A549 (cell line): ENCODE measurements around the gene NECAB3. TPM values are rescaled to one million over a fixed set of nuclear protein-coding genes. Genes with fewer than 3 reads are reported as not detected.

Experiments
- ATAC-seq, 2 experiments: fragments of 200-7000 bp in 1 of 2; fragments of >200 bp in 1 of 2; cut with Nextera tagmentation in 1 of 2; cut with Tn5 transposase in 1 of 2; 3 replicates each; pipeline versions ENCODE4 v1.8.0 to v1.9.1; 2018 to 2020; ENCODE audit warnings: mild to moderate bottlenecking in 1 of 2, moderate library complexity in 1 of 2
- CTCF ChIA-PET: fragments of 300-600 bp; sonication (Branson Sonifier 250); formaldehyde crosslinking; extraction: SDS; loops from one replicate; lab custom pipeline; 2021; ENCODE audit warnings: antibody characterized with exemption, inconsistent platforms; lab: Yijun Ruan, JAX
- POLR2A ChIA-PET: fragments of 350-600 bp; formaldehyde crosslinking; extraction: SDS; loops from one replicate; lab custom pipeline; 2021; ENCODE audit warnings: antibody characterized with exemption, inconsistent platforms; lab: Yijun Ruan, JAX
- DNase-seq, 2 experiments: peaks; one replicate each; pipeline versions ENCODE4 v3.0.0 to v3.0.0-alpha.2; 2011 to 2016; ENCODE audit warnings: low read depth in 1 of 2, low spot score in 1 of 2
- FAIRE-seq: peaks from 2 replicates; lab custom pipeline; 2011; peaks lifted over from hg19 to GRCh38; lab: Jason Lieb, UNC
- H3K27ac ChIP-seq, 2 experiments: fragments of >200 bp; sonication (Bioruptor Twin); formaldehyde crosslinking; 3 replicates each; pipeline ENCODE4 v1.5.1; 2016 to 2017
- H3K4me1 ChIP-seq: fragments of >200 bp; sonication (Bioruptor Twin); formaldehyde crosslinking; 3 replicates; pipeline ENCODE4 v1.6.1; 2016
- H3K4me2 ChIP-seq: fragments of >200 bp; sonication (Bioruptor Twin); formaldehyde crosslinking; 3 replicates; pipeline ENCODE4 v1.6.1; 2016
- H3K4me3 ChIP-seq: fragments of >200 bp; sonication (Bioruptor Twin); formaldehyde crosslinking; 3 replicates; pipeline ENCODE4 v1.5.1; 2016
- H3K9me3 ChIP-seq: fragments of >200 bp; sonication (Bioruptor Twin); formaldehyde crosslinking; 3 replicates; pipeline ENCODE4 v1.6.1; 2016
- CBX2 ChIP-seq: fragments of 200-600 bp; sonication (generic); IDR thresholded peaks from 2 replicates; pipeline ENCODE4 v1.6.1; 2016; ENCODE audit warnings: low read depth, mild to moderate bottlenecking, borderline replicate concordance
- CHD4 ChIP-seq: fragments of 200-600 bp; sonication (generic); IDR thresholded peaks from 2 replicates; pipeline ENCODE4 v1.6.1; 2016; ENCODE audit warnings: antibody characterized with exemption, mild to moderate bottlenecking, borderline replicate concordance
- EHMT2 ChIP-seq: fragments of 200-600 bp; sonication (generic); IDR thresholded peaks from 2 replicates; pipeline ENCODE4 v1.6.1; 2016; ENCODE audit warnings: antibody characterized with exemption, low read depth, mild to moderate bottlenecking, moderate library complexity
- FOSB ChIP-seq: fragments of 250-450 bp; sonication (Bioruptor Pico); IDR thresholded peaks from 2 replicates; pipeline ENCODE4 v1.5.0; 2020; ENCODE audit warnings: mild to moderate bottlenecking, moderate library complexity
- GATA3 ChIP-seq: IDR thresholded peaks from 2 replicates; pipeline ENCODE4 v1.6.1; 2012; ENCODE audit warnings: borderline replicate concordance
- HDAC2 ChIP-seq: fragments of 200-600 bp; sonication (generic); IDR thresholded peaks from 2 replicates; pipeline ENCODE4 v1.6.1; 2016
- HOXA7 ChIP-seq: fragments of 250-450 bp; sonication (Bioruptor Pico); IDR thresholded peaks from 2 replicates; pipeline ENCODE4 v1.5.0; 2020; ENCODE audit warnings: mild to moderate bottlenecking, moderate library complexity
- HOXB13 ChIP-seq: fragments of 250-450 bp; sonication (Bioruptor Pico); IDR thresholded peaks from 2 replicates; pipeline ENCODE4 v1.5.0; 2020; ENCODE audit warnings: low read depth, mild to moderate bottlenecking, moderate library complexity
- MAZ ChIP-seq: fragments of 150-350 bp; IDR thresholded peaks from 2 replicates; pipeline ENCODE4 v1.6.1; 2014; ENCODE audit warnings: antibody characterized with exemption, low read depth, low read length, borderline replicate concordance
- NFE2L2 ChIP-seq: fragments of 150-350 bp; conservative IDR thresholded peaks from 2 replicates; pipeline ENCODE4 v1.6.1; 2014; ENCODE audit warnings: low read length
- NR3C1 ChIP-seq: fragments of >200 bp; sonication (Bioruptor Twin); formaldehyde crosslinking; IDR thresholded peaks from 3 replicates; pipeline ENCODE4 v1.6.1; 2017
- POLR2AphosphoS2 ChIP-seq: conservative IDR thresholded peaks from 2 replicates; pipeline ENCODE4 v1.6.1; 2012; ENCODE audit warnings: low read length, improper control_type of control experiment, inconsistent platforms
- RAD21 ChIP-seq, 2 experiments: fragments of >200 bp in 1 of 2; sonication (Bioruptor Twin) in 1 of 2; formaldehyde crosslinking in 1 of 2; IDR thresholded peaks in 1 of 2; conservative IDR thresholded peaks in 1 of 2; 2 replicates in 1 of 2; 3 replicates in 1 of 2; pipeline ENCODE4 v1.6.1; 2012 to 2018; ENCODE audit warnings: inconsistent platforms in 1 of 2
- RCOR1 ChIP-seq: fragments of 150-350 bp; IDR thresholded peaks from 2 replicates; pipeline ENCODE4 v1.6.1; 2014; ENCODE audit warnings: antibody characterized with exemption, low read length, low read depth
- SMC3 ChIP-seq: fragments of >200 bp; sonication (Bioruptor Twin); formaldehyde crosslinking; IDR thresholded peaks from 3 replicates; pipeline ENCODE4 v1.6.1; 2018; ENCODE audit warnings: inconsistent platforms
- WGBS: methylation state at CpG from one replicate; pipeline ENCODE4 v1.1.6; 2017; ENCODE audit errors: missing lambda C conversion rate; 5-methylcytosine and 5-hydroxymethylcytosine counted together
- polyA plus RNA-seq, 4 experiments: library from polyadenylated mRNA; depleted of rRNA in 3 of 4; stranded (reverse); fragments of >200 nt; fragmentation: RNase III in 1 of 4; extraction: RNeasy Plus Mini Kit Qiagen cat#74134 plus additional on column Dnase treatment in 1 of 4; gene quantifications; 2 replicates in 3 of 4; 3 replicates in 1 of 4; pipeline ENCODE4 v1.2.3, GENCODE V29; 2011 to 2017
- TF ChIP-seq, protein P1 (sequence below): fragments of >200 bp; sonication (Bioruptor Twin); formaldehyde crosslinking; IDR thresholded peaks from 2 replicates; pipeline ENCODE4 v1.6.1; 2016
- TF ChIP-seq, protein P2 (sequence below): IDR thresholded peaks from 2 replicates; pipeline ENCODE4 v1.6.1; 2012
- TF ChIP-seq, protein P3 (sequence below): fragments of >200 bp; sonication (Bioruptor Twin); formaldehyde crosslinking; IDR thresholded peaks from 3 replicates; pipeline ENCODE4 v1.5.1; 2016
- TF ChIP-seq, protein P4 (sequence below): fragments of 250-450 bp; sonication (Bioruptor Pico); IDR thresholded peaks from 2 replicates; pipeline ENCODE4 v1.5.0; 2020; ENCODE audit warnings: low read depth, mild to moderate bottlenecking, moderate library complexity
- TF ChIP-seq, protein P5 (sequence below): IDR thresholded peaks from 2 replicates; pipeline ENCODE4 v1.6.1; 2012; ENCODE audit warnings: low read depth, borderline replicate concordance
- TF ChIP-seq, protein P6 (sequence below): fragments of 250-450 bp; sonication (Bioruptor Pico); IDR thresholded peaks from 2 replicates; pipeline ENCODE4 v1.5.0; 2021; ENCODE audit warnings: mild to moderate bottlenecking, moderate library complexity, borderline replicate concordance

NECAB3 gene
- polyA plus RNA-seq, 2 of the 4 experiments (the other 2 are of a cell fraction): 9.3 to 19.3 TPM

DNA sequence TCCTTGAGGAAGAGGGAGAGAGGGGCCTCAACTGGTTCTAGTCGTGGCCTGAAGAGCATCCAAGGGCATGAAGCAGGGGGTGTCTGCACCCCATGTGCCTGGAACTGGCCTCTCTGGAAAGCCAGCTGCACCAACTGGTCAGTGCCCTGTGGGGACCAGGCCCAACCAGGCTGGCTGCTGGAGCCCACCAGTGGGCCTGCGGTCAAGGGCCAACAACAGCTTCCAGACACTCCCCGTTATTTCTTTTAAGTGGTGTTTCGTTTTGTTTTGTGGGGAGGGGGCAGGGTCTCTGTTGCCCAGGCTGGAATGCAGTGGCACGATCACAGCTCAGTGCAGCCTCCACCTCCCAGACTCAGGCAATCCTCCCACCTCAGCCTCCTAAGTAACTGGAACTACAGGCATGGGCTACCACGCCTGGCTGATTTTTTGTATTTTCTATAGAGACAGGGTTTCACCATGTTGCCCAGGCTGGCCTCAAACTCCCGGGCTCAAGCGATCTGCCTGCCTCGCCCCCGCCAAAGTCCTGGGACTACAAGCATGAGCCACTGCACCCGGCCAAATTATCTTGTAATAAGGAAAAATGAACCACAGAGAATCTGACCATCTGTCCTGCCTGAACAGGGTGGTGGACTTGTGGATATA, 24.0 kb downstream of the NECAB3 start:
- Histone ChIP-seq H3K4me2 (no peak overlapping the region), H3K27ac (no peak overlapping the region), H3K4me3 (no peak overlapping the region), H3K9me3 (no peaks in the 10 kb centered on the region), H3K4me1 (peaks cover 4% of the 10 kb centered on the region; the same call in 1 of the 3 replicates)
- CTCF ChIA-PET: interaction anchor here (0.9 to 4.8 kb wide), 4 partner anchors 8 to 807 kb away, joined by 7 to 21 read pairs (median 12); no protein-coding TSS in a partner anchor
- ATAC-seq: no peak
- 86% methylated on average over 11 of the region's 11 CpGs for WGBS
- no peak for TF ChIP-seq RCOR1
- TF ChIP-seq FOSB (CRISPR knock-in tag): no peak
- POLR2A ChIA-PET: no interaction called here
- no peak for DNase-seq
- FAIRE-seq: no peak

DNA sequence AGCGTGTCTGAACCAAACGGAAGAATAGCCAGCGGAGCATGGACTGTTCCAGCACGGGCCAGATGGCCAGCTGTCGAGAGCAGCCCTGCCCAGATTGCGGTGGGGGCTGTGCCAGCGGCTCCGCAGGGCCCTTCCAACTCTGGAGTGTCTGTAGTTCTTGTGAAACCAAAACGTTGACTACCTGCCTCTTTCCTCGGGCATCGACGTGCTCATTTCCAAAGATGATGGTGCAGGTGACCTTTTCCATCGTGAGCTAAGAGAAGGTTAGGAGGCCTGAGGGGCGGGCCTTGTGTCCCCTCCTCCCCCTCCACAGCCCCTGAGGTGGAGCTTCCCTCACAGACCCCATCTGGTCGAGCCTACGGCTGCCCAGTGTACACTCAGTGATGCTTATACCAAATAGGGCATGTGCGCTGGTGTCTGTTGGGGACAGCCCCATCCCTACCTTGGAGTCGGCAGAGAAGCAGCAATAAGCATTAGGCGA, 25.0 kb downstream of the NECAB3 start:
- FAIRE-seq (no peak), DNase-seq (no peak), ATAC-seq (no peak)
- Histone ChIP-seq H3K4me1 (peaks cover 4% of the 10 kb centered on the region; the same call in 1 of the 3 replicates), H3K9me3 (no peaks in the 10 kb centered on the region), H3K4me3 (no peak overlapping the region), H3K4me2 (no peak overlapping the region), H3K27ac (no peak overlapping the region)
- CTCF ChIA-PET: interaction anchor here (0.9 to 3.1 kb wide), 5 partner anchors 19 to 806 kb away, joined by 3 to 16 read pairs (median 6); partner anchors contain the start of gene CDK5RAP1
- WGBS: 84% methylated on average over 19 of the region's 19 CpGs
- no peak for TF ChIP-seq RAD21 (conservative IDR thresholded peaks at IDR 0.05 in 1 of 2, IDR thresholded peaks at IDR 0.05 in 1 of 2)
- no peak for TF ChIP-seq HDAC2
- TF ChIP-seq NR3C1: no peak
- TF ChIP-seq HOXA7 (CRISPR knock-in tag): no peak
- TF ChIP-seq, protein P1, sequence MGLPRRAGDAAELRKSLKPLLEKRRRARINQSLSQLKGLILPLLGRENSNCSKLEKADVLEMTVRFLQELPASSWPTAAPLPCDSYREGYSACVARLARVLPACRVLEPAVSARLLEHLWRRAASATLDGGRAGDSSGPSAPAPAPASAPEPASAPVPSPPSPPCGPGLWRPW: no peak
- TF ChIP-seq, protein P2, sequence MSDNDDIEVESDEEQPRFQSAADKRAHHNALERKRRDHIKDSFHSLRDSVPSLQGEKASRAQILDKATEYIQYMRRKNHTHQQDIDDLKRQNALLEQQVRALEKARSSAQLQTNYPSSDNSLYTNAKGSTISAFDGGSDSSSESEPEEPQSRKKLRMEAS: no peak
- TF ChIP-seq, protein P3, sequence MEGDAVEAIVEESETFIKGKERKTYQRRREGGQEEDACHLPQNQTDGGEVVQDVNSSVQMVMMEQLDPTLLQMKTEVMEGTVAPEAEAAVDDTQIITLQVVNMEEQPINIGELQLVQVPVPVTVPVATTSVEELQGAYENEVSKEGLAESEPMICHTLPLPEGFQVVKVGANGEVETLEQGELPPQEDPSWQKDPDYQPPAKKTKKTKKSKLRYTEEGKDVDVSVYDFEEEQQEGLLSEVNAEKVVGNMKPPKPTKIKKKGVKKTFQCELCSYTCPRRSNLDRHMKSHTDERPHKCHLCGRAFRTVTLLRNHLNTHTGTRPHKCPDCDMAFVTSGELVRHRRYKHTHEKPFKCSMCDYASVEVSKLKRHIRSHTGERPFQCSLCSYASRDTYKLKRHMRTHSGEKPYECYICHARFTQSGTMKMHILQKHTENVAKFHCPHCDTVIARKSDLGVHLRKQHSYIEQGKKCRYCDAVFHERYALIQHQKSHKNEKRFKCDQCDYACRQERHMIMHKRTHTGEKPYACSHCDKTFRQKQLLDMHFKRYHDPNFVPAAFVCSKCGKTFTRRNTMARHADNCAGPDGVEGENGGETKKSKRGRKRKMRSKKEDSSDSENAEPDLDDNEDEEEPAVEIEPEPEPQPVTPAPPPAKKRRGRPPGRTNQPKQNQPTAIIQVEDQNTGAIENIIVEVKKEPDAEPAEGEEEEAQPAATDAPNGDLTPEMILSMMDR: no peak
- TF ChIP-seq, protein P4, sequence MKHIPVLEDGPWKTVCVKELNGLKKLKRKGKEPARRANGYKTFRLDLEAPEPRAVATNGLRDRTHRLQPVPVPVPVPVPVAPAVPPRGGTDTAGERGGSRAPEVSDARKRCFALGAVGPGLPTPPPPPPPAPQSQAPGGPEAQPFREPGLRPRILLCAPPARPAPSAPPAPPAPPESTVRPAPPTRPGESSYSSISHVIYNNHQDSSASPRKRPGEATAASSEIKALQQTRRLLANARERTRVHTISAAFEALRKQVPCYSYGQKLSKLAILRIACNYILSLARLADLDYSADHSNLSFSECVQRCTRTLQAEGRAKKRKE (CRISPR knock-in tag): no peak
- TF ChIP-seq, protein P5, sequence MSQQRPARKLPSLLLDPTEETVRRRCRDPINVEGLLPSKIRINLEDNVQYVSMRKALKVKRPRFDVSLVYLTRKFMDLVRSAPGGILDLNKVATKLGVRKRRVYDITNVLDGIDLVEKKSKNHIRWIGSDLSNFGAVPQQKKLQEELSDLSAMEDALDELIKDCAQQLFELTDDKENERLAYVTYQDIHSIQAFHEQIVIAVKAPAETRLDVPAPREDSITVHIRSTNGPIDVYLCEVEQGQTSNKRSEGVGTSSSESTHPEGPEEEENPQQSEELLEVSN: no peak
- no peak for TF ChIP-seq CBX2
- TF ChIP-seq CHD4: no peak
- no peak for TF ChIP-seq POLR2AphosphoS2
- TF ChIP-seq, protein P6, sequence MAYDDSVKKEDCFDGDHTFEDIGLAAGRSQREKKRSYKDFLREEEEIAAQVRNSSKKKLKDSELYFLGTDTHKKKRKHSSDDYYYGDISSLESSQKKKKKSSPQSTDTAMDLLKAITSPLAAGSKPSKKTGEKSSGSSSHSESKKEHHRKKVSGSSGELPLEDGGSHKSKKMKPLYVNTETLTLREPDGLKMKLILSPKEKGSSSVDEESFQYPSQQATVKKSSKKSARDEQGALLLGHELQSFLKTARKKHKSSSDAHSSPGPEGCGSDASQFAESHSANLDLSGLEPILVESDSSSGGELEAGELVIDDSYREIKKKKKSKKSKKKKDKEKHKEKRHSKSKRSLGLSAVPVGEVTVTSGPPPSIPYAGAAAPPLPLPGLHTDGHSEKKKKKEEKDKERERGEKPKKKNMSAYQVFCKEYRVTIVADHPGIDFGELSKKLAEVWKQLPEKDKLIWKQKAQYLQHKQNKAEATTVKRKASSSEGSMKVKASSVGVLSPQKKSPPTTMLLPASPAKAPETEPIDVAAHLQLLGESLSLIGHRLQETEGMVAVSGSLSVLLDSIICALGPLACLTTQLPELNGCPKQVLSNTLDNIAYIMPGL: no peak
- TF ChIP-seq SMC3: no peak
- no peak for TF ChIP-seq NFE2L2
- TF ChIP-seq MAZ: no peak
- TF ChIP-seq GATA3: no peak
- TF ChIP-seq HOXB13 (CRISPR knock-in tag): no peak
- TF ChIP-seq EHMT2: no peak
- TF ChIP-seq, all 56 proteins: peak for 0
- POLR2A ChIA-PET: no interaction called here
